ENCODE data around the gene SLC35A2.
"Not testable (repeated sequence)": the region's sequence is repeated elsewhere in the genome, so short reads cannot be mapped to it uniquely, and the experiment has no call there.

GRCh38 chrX:48886586-48886985 lies 24.9 kb downstream of the SLC35A2 start:
- TF ChIP-seq CTCF, POLR2A (IDR thresholded peaks at IDR 0.05): not testable (repeated sequence)

All from right lobe of liver (tissue), 4 donors.